ENCODE measurements around the gene C2orf49.

Gene C2orf49

GRCh38 chr2:105362862-105363591 lies 25.7 kb downstream of the C2orf49 start:
- no peak for DNase-seq (ENCODE audit: low read depth)

GRCh38 chr2:105364436-105365139 lies 27.2 kb downstream of the C2orf49 start:
- DNase-seq (ENCODE audit: low read depth) = no peak

- no peak for DNase-seq (ENCODE audit: low read depth)
Measured at GRCh38 chr2:105365206-105365605, 27.9 kb downstream of the C2orf49 start.

GRCh38 chr2:105368759-105369408 lies 31.5 kb downstream of the C2orf49 start:
- DNase-seq (ENCODE audit: low read depth) = no peak

GRCh38 chr2:105369777-105370690 lies 32.7 kb downstream of the C2orf49 start:
- DNase-seq (ENCODE audit: low read depth) = peak; percentile 62

GRCh38 chr2:105371156-105371555 lies 33.8 kb downstream of the C2orf49 start:
- DNase-seq (ENCODE audit: low read depth) = no peak

GRCh38 chr2:105371810-105372209 lies 34.5 kb downstream of the C2orf49 start:
- no peak for DNase-seq (ENCODE audit: low read depth)

GRCh38 chr2:105373344-105373781 lies 36.0 kb downstream of the C2orf49 start:
- DNase-seq (ENCODE audit: low read depth) = no peak

- DNase-seq (ENCODE audit: low read depth) = no peak
Measured at GRCh38 chr2:105373895-105374401, 36.6 kb downstream of the C2orf49 start.

GRCh38 chr2:105375001-105375561 lies 37.7 kb downstream of the C2orf49 start:
- no peak for DNase-seq (ENCODE audit: low read depth)

- DNase-seq (ENCODE audit: low read depth) = no peak
Measured at GRCh38 chr2:105376010-105376409, 38.7 kb downstream of the C2orf49 start.

- DNase-seq (ENCODE audit: low read depth) = no peak
Measured at GRCh38 chr2:105376789-105377240, 39.5 kb downstream of the C2orf49 start.

GRCh38 chr2:105377871-105378270 lies 40.5 kb downstream of the C2orf49 start:
- no peak for DNase-seq (ENCODE audit: low read depth)

- DNase-seq (ENCODE audit: low read depth) = no peak
Measured at GRCh38 chr2:105378276-105378840, 41.0 kb downstream of the C2orf49 start.

GRCh38 chr2:105378921-105379383 lies 41.6 kb downstream of the C2orf49 start:
- DNase-seq (ENCODE audit: low read depth) = no peak

GRCh38 chr2:105379741-105380186 lies 42.4 kb downstream of the C2orf49 start:
- DNase-seq (ENCODE audit: low read depth) = no peak

- no peak for DNase-seq (ENCODE audit: low read depth)
Measured at GRCh38 chr2:105380432-105381100, 43.2 kb downstream of the C2orf49 start.

GRCh38 chr2:105381101-105381668 lies 43.8 kb downstream of the C2orf49 start:
- DNase-seq (ENCODE audit: low read depth) = no peak

GRCh38 chr2:105382177-105382576 lies 44.8 kb downstream of the C2orf49 start:
- no peak for DNase-seq (ENCODE audit: low read depth)
